GDM1 (cell line): ENCODE measurements around the gene GSX2.
"Not testable (repeated sequence)": the region's sequence is repeated elsewhere in the genome, so short reads cannot be mapped to it uniquely, and the experiment has no call there.

Experiments
- DNase-seq: peaks from one replicate; lab custom pipeline; 2025; lab: John Stamatoyannopoulos, UW

GSX2 gene

GRCh38 chr4:54099748-54100574, at the start of gene GSX2:
GSX2 (plus strand) TSS chr4:54100163; CDS start chr4:54100345, 182 bp downstream.
- DNase-seq, result no peak

DNA sequence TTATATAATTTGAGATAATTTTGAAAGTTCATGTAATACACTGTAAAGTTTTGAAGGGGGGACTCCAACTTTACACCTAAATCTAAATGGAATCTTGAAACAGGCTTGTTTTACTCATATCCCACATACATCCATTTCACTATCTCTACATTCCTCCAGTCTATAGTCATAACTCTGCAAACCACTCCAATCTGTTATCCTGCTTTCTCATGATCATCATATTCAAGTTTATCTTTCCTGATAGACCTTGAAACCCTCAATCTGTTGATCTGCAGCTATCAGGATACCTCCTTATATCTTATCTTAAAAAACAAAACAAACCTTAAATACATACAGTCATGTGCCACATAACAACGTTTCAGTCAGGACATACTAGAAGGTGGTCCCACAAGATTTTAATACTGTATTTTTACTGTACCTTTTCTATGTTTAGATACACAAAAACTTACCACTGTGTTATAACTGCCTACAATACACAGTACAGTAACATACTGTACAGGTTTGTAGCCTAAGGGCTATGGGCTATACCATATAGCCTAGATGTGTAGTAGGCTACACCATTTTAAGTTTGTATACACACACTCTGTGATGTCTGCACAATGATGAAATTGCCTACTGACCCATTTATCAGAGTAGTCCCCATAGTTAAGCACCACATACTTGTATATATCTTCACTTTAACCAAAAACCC, 49.6 kb upstream of the GSX2 start:
- no peak for DNase-seq

GRCh38 chr4:54053322-54053721, 46.6 kb upstream of the GSX2 start:
- not testable (repeated sequence) for DNase-seq

GRCh38 chr4:54054501-54054900, 45.5 kb upstream of the GSX2 start:
- DNase-seq, result no peak

DNA sequence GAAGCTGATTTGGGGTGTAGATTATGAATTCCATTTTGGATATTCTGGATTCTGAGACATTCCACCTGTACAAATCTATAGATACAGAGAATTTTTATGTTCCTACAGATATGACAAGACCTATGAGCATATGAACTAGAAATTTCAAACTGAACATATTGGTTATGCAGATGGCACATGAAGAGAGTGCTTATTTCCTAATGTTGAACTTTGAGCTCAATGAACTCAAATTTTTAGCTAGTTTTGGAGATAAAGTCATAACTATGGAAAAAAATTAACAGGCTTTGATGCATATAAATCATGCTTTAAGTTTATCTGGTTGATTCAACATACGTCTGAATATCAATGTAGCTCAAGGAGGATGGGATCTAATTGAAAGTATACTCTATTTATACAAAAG, 44.5 kb upstream of the GSX2 start:
- DNase-seq, result no peak

GRCh38 chr4:54056360-54056759, 43.6 kb upstream of the GSX2 start:
- DNase-seq, result no peak

DNA sequence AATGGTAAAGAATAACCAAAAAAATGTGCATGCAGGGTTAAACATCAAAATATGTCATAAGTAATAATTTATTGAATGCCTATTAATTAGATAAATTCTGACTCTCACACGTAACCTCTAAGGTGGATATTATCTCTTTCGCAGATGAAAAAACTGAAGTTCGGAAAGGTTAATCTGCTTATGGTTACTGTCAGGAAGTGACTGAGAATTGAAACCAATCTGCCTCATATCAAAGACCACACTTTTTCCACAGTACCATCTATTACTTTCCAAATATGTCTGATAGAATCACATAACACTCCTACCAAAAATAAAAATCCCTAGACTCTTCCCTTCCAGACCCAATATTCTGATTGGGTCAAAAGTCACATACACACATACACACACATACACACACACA, 41.8 kb upstream of the GSX2 start:
- no peak for DNase-seq

GRCh38 chr4:54060116-54060515, 39.8 kb upstream of the GSX2 start:
- no peak for DNase-seq

- no peak for DNase-seq
These were observed 38.9 kb upstream of the GSX2 start for GRCh38 chr4:54061067-54061466.

- no peak for DNase-seq
These were observed 38.1 kb upstream of the GSX2 start for GRCh38 chr4:54061873-54062272.

DNA sequence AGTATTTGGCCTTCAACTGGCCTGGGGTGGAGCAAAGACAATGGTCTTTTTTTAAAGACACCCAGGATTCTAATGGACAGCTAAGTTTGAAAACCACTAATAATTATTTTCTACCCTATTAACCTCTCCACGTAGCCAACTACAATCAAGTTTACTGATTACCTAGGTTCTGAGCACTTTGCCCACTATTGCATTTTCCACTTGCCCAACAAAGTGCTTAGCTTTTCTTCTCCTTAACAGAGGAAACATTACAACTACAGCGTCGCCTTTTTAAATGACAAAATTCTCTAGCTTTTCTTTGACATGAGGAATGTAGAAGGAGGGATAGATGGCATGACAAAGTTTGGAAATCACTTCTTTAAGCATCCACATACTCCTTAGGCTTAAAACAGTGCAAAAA, 37.6 kb upstream of the GSX2 start:
- DNase-seq, result no peak

- no peak for DNase-seq
These were observed 36.7 kb upstream of the GSX2 start for GRCh38 chr4:54063229-54063628.

- no peak for DNase-seq
These were observed 36.1 kb upstream of the GSX2 start for GRCh38 chr4:54063737-54064316.

- DNase-seq, result peak; percentile 95
These were observed 35.4 kb upstream of the GSX2 start, which contains the start of gene CHIC2 for GRCh38 chr4:54064317-54065111. CHIC2 (minus strand) TSS chr4:54064605; CDS start chr4:54064300, 305 bp downstream.

GRCh38 chr4:54065282-54066087, 34.5 kb upstream of the GSX2 start:
- no peak for DNase-seq

DNA sequence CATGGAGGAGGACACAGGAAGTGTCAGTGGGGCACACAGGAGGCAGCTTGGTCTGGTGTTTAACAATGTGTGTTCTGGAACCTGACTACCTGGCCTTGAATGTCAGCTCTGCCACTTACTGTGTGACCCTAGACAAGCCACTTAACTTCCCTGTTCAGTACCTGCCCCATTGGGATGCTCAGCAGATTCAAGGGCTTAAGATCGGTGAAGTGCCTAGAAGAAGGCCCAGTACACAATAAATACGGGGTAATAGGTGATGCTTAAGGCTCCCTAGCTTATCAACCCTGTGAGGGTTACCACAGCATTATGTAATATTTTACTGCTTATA, 33.9 kb upstream of the GSX2 start:
- DNase-seq, result no peak

DNA sequence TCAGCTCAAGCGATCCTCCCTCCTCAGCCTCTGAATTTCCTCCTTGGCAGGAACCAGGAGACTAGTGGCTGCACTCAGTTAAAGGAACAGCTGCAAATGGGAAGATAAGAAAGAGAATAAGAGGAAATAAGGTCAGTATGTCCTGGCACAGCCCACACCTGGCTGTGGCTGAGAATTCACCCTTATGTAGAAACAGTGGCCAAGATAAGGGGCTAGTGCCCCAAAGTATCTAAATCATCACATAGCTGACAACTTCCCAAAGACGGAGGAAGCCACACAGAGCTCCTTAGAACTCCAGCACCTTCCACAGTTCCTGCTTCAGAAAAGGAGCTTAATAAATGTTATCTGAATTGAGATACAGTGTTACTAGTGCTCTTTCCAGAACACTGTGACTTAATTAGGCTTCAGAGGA, 33.2 kb upstream of the GSX2 start:
- DNase-seq, result peak; percentile 67

DNA sequence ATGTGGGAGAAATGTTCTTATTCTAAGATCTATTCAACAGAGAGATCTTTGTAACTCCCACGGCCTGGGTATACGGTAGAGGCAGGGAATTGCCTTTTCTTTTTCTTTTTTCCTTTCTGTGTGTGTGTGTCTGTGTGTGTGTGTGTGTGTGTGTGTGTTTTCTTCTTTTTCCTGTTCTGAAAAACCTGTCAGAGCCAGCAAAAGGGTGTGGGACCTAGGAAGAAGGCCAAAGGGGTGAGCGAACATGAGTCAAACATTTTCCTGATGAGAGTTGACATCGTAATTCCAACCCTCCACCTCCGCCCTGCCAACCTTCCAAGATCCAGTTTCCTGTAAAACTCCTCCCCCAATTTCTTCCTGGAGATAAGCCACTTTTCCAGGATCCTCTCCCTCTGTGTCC, 32.8 kb upstream of the GSX2 start:
- DNase-seq, result no peak

GRCh38 chr4:54073271-54073880, 26.6 kb upstream of the GSX2 start:
- no peak for DNase-seq

GRCh38 chr4:54074381-54074780, 25.6 kb upstream of the GSX2 start:
- no peak for DNase-seq

DNA sequence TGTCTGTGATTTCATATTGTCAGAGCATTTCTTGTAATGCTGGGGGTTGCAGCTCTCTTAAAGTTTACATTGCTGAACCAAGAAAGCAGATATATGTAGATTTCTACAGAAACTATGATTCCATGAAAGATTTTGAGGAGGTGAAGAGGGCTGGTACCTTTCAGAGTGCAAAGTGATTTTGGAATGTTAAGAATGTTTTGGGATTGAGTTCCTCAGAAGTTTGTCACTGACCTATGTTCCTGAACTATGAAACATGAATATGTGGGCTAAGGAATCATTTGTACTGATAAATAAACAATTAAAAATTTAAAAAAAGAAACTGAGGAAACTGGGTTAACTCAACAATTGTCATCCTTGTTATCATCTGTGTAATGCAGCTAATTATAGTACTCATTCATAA, 23.3 kb upstream of the GSX2 start:
- DNase-seq, result no peak
